Renal cortex interstitium (tissue), 11 donors: Measurements from ENCODE around the gene BTG4. TPM values are rescaled to one million over a fixed set of nuclear protein-coding genes. Genes with fewer than 3 reads are reported as not detected.

Experiments used
- DNase-seq, 11 donors: peaks; one replicate each; pipeline ENCODE4 v3.0.0-alpha.2; 2013; ENCODE audit warnings: low read depth in 9 of 11, low spot score in 4 of 11; ENCODE audit errors: extremely low read depth in 1 of 11
- polyA plus RNA-seq, 3 donors: library from polyadenylated mRNA; unstranded; fragments of 120-200 nt; gene quantifications; one replicate each; pipeline ENCODE4 v1.2.1, GENCODE V29; 2013; ENCODE audit not compliant: insufficient read length in 3 of 3

Gene BTG4
- polyA plus RNA-seq, 3 donors = not detected

GRCh38 chr11:111539426-111540113, 27.4 kb upstream of the BTG4 start:
- DNase-seq = no peak

- DNase-seq = no peak
Observed at GRCh38 chr11:111538407-111539114, 26.4 kb upstream of the BTG4 start.

- DNase-seq = no peak
Observed at GRCh38 chr11:111537336-111537860, 25.2 kb upstream of the BTG4 start.

- DNase-seq = no peak
Observed at GRCh38 chr11:111535281-111535680, 23.1 kb upstream of the BTG4 start.

DNA sequence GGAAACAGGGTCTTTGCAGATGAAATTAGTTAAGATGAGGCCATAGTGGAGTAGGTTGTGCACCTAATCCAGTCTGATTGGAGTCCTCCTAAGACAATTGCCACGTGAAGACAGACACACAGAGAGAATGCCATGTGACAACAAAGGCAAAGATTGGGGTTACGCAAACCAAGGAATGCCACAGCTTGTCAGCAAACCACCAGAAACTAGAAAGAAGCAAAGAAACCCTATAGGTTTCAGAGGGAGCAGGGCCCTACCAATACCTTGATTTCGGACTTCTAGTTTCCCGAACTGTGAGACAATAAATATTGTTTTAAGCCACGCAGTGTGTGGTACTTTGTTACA, 20.2 kb upstream of the BTG4 start:
- DNase-seq = no peak

GRCh38 chr11:111531687-111532364, 19.6 kb upstream of the BTG4 start:
- DNase-seq = no peak

GRCh38 chr11:111531136-111531535, 18.9 kb upstream of the BTG4 start:
- no peak for DNase-seq

DNA sequence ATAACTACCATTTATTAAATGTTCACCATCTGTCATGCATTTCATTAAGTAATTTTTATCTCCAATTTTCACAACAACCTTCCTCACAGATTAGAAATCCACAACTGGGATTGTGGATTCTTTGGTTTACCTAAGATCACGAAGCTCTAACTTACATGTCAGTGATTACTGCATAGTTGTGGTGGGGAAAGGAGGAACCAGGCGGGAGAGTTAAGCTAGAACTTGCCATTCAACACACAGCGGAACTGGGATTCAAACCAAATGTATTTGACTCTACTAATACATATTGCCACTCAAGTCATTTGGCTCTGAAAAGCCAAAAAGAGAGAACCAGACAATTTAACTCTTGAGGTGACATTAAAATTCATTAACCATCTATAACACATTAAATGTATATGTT, 17.9 kb upstream of the BTG4 start:
- no peak for DNase-seq

DNA sequence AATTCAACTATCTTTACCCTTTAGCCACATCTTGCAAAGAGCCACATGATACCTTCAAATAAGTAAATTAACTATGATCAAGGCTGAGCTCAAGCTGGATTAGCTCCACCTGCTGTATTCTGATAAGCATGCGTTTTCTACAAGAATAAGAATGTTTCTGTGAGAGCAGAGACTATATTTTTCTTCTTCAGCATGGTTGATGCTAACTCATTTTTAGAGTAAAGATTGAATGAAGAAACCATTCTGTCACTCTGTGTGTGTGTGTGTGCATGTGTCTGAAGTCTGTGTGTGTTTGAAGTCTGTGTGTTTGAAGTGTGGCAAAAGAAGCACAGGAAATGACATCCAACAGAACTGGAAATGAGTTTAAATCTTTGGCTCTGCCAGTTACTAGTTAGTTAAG, 16.4 kb upstream of the BTG4 start:
- DNase-seq = no peak

DNA sequence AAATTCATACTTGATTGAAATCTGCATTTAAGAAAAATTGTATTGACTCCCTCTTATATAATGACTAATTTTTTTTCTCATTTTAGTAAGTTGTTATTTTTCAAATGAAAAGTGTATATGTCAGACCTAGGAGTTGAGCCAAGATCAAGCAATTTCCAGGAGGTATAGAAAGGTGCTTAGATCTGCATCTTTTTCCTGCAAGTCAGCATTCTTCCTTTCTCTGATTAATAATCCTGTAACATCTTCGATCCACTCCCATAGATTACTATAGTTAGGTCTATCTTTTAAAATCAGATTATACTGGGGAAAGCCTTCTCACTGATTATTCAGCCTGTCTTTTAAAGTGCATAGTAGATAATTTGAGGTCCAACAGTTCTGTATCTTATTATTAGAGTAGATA, 15.1 kb upstream of the BTG4 start:
- DNase-seq = no peak

DNA sequence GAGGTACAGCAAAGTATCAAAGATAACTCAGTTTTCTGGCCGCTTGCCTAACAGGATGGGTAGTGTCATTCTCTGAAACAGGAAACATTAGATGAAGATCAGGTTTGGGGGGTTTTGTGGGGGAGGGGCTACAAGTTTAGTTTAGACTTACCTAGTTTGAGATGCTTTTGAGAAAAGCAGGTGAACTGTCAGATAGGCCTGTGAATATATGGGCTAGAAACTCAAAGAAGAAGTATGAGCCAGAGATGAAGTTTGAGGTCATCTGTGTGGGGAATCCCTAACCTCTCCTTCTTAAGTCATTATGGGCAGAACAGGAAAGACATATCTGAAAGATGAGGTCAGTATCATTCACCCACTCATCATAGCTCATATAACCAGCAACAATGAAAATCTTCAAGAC, 14.3 kb upstream of the BTG4 start:
- DNase-seq = no peak

DNA sequence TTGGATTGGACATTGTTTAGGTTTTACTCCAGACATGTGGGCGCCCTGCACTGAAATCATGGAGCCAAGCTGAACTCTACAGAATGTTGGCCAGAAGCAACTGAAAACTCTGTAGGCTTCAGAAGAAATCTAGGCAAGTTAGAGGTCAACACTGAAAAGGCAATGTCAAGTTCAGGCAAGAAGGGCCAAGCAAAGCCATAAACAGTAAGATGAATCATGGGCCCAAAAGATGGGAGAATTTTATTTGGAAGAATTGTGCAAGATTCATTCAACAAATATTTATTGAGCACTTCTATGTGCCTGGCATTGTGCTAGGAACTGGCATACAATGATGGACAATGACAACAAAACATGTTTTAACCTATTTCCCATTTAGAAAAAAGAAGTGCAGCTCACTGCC, 13.3 kb upstream of the BTG4 start:
- no peak for DNase-seq

- DNase-seq = no peak
Observed at GRCh38 chr11:111524056-111524455, 11.9 kb upstream of the BTG4 start.

DNA sequence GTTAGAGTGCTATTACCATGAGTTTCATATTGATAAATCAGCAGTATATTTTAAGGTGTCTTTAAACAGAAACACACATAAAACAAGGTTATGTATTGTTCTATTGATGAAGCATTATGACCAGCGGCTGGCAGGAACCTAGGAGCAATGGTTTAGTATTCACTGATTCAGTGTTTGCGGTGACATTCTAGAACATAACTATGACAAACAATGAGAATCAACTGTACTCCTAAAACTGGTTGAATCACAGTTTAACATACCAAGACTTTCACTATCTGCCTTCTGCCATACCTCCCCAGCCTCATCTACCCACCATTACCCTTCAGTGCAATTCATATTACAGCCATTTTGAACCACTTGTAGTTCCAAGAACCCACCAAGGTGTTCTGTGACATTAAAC, 11.2 kb upstream of the BTG4 start:
- no peak for DNase-seq

- no peak for DNase-seq
Observed at GRCh38 chr11:111522426-111522825, 10.2 kb upstream of the BTG4 start.

GRCh38 chr11:111521135-111521534, 8.9 kb upstream of the BTG4 start:
- no peak for DNase-seq

DNA sequence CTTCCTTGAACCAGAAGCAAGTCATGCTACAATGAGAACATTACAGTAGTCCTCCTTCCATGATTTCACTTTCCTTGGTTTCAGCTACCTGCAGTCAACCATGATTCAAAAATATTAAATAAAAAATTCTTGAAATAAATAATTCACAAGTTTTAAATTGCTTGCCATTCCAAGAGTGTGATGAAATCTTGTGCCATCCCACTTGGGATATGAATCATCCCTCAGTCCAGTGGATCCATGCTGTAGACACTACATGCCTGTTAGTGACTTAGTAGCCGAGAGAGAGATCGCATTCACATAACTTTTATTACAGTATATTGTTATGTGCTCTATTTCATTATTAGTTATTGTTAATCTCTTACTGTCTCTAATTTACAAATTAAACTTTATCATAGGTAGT, 8.4 kb upstream of the BTG4 start:
- no peak for DNase-seq

GRCh38 chr11:111518668-111519067, 6.5 kb upstream of the BTG4 start:
- no peak for DNase-seq

DNA sequence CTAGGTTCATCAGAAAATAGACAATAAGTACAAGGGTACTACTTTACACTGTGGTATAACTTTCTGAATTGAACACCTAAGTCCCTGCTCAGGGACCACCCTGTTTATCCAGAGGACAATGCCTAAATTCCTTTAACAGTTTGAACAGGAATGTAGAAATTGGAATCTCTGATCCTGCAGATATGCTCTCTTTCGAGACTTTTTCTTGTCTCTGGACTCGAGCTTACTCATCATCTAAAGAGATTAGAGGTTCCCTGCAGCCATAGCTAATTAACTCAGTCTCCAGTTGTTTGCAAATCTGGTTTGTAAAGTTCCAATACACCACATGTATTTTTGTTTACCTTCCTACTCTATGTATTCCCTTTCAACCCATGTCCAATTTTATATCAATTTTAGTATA, 3.4 kb upstream of the BTG4 start:
- no peak for DNase-seq
